NCI-H2029 (cell line): ENCODE results near the gene HSPA2.
"Not testable (repeated sequence)": the region's sequence is repeated elsewhere in the genome, so short reads cannot be mapped to it uniquely, and the experiment has no call there.

ENCODE experiments used
- DNase-seq: peaks from one replicate; lab custom pipeline; 2025; lab: John Stamatoyannopoulos, UW

HSPA2 gene

GRCh38 chr14:64562436-64562835 is 21.9 kb downstream of the HSPA2 start:
- no peak for DNase-seq

GRCh38 chr14:64563696-64564095 is 23.2 kb downstream of the HSPA2 start:
- no peak for DNase-seq

GRCh38 chr14:64566651-64567122 is 26.1 kb downstream of the HSPA2 start:
- DNase-seq, result no peak

- DNase-seq, result no peak
These were observed 28.6 kb downstream of the HSPA2 start for GRCh38 chr14:64569138-64569631.

DNA sequence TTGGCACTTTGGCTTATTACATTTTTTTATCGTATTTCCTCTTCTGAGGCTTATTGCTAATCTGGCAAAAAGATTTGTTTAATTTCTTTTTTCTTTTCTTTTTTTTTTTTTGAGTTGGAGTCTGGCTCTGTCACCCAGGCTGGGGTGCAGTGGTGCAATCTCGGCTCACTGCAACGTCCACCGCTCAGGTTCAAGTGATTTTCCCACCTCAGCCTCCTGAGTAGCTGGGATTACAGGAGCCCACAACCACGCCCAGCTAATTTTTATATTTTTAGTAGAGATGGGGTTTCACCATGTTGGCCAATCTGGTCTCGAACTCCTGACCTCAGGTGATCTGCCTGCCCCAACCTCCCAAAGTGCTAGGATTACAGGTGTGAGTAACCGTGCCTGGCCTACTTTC is 29.1 kb downstream of the HSPA2 start:
- DNase-seq, result not testable (repeated sequence)

DNA sequence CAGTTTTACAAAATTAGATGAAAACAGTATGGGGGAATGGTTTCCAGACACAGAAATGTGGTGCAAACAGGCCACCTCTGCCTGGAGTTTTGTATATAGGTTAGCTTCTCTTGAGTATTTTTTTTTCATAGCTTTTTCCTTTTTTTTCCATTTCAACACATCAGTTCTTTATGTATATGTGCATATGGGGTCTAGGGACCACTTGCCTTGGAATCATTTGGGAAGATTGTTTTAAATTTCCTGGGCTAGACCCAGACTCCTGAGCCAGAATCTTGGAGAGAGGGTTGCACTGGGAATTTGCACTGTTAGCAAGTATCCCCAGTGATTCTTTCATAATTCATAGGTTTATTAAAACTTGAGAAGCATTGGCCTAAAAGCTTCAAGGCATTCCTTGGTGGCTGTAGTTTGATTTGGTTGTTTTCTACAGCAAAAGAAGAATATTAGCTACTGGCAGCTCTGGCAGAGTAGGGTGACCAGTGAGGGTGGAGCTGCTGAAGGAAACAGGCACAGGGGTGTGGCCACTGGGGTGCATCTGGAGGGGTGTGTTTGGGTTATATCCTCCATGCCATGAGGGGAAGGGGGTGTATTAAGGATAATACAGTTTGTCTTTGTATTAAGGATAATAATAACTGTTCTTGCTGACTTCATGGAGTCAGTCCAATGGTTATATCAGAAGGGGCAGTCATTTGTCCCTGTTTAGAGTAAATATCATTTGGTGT is 32.0 kb downstream of the HSPA2 start:
- DNase-seq, result no peak

DNA sequence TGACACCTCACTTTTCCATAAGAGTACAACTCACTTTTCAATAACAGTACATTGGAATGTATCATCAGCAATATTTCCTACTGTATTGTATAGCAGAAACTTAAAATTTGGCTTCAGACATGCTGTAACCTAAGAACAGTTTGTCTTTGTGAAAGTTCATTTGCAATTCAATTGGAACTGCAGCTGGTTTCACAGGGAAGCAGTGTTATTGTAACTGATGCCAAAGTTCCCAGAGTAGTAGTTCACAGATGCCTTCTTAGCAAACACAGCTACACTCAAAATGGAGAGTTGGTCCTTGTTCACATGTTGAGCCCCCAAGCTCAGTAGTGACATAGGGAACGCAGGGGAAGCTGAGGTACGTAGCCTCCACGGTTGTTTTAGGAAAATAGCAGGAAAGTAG is 32.6 kb downstream of the HSPA2 start:
- no peak for DNase-seq

GRCh38 chr14:64574371-64575107 is 34.0 kb downstream of the HSPA2 start:
- DNase-seq, result no peak

GRCh38 chr14:64577211-64577610 is 36.7 kb downstream of the HSPA2 start:
- DNase-seq, result no peak

- DNase-seq, result no peak
These were observed 39.9 kb downstream of the HSPA2 start for GRCh38 chr14:64580467-64580866.

- no peak for DNase-seq
These were observed 40.8 kb downstream of the HSPA2 start for GRCh38 chr14:64581363-64581762.

DNA sequence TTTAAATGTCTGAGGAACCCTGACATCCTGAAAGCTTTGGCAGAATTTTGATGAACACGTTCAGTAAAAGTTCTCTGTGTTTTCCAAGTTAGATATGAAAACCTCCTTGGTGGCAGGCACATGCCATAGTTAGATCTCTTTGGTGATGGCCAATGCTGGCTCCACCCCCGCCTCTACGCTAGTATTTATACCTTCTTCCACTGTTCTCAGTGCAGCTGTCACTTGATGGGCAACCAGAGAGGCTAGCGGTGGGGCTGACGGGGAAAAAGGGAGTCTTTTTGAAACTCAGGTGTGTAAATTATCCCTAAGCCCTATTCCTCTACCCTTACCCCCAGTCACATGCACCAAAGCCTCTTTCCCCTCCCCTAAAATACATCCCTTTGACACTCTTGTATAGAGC is 41.3 kb downstream of the HSPA2 start:
- DNase-seq, result no peak

DNA sequence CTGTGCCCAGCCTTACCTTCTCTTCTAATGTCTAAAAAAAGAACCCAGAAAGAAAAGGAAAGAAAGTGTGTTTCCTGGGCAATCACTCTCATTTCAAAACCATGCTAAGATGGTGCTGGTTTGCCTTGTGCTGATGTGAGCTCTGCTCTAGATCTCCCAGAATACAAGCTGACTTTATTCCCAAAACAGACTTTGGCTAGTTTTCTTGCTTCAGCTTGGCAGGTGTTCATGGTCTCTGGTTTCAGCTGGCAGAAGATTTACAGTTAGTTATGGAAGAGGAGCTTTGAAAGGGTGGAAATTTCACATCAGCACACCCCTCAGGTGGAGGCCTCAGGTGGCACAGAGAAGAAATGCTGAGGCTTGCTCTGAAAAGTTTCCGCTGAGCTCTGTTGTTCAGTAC is 43.6 kb downstream of the HSPA2 start:
- DNase-seq, result no peak

DNA sequence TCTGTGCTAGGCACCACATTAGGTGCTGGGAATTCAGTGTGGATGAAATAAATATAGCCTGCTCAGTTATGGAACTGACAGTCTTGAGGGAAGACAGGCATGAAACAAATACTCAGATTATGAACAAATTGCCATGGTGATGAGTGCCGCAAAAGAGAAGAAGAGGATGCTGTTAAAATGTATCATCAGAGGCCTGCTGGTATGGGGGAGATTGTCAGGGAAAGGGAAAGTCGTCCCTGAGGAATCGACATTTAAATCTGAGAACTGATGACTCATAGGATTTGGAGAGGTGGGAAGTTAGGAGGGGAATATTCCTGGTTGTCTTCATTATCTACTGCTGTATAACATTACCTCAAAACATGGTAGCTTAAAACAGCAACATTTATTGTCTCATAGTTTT is 51.3 kb downstream of the HSPA2 start:
- DNase-seq, result no peak
